Measurements from ENCODE around the gene EYS.
"Not testable (repeated sequence)": the region's sequence is repeated elsewhere in the genome, so short reads cannot be mapped to it uniquely, and the experiment has no call there.

EYS gene

DNA sequence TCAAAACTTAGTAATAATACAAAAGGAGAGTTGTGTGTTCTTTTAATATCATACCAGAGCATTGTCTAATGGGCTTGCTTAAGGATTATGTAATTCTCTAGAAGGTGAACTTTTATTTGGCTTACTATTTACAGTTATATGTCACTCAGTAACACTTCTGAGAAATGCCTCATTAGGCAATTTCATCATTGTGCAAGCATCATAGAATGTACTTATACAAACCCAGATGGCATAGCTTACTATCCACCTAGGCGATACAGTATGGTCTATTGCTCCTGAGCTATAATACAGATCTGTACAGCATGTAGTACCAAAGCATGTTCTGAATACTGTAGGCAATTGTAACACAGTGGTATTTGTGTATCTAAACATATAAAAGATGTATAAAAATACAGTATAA, 1731.3 kb downstream of the EYS start:
- FAIRE-seq (no peak), DNase-seq (ENCODE audit: extremely low spot score, insufficient read length, low read depth) (no peak)

GRCh38 chr6:63968650-63969049, 1738.4 kb downstream of the EYS start:
- FAIRE-seq = no peak
- DNase-seq (ENCODE audit: extremely low spot score, insufficient read length, low read depth) = no peak

DNA sequence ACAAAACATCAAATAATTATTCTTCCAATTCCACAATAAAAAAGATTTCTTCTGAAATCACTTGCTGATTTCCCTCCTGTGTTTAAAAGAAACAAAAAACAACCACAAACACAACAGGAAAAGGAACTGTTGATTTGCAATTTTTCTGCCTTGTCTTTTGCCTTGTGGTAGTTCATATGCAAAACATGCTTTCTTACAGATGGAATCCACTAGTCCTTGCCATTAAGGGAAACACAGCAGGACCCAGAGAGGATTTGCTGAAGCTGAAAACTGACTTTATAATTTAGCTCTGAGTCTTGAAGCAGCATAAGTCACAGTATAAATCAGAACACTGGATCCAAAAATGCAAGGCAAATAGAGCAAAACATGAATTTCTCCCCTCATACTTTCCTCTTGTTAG, 1742.7 kb downstream of the EYS start:
- DNase-seq (ENCODE audit: extremely low spot score, insufficient read length, low read depth) (no peak), FAIRE-seq (no peak)

- DNase-seq (ENCODE audit: extremely low spot score, insufficient read length, low read depth) = no peak
- FAIRE-seq = no peak
Measured at GRCh38 chr6:63963769-63964315, 1743.2 kb downstream of the EYS start.

DNA sequence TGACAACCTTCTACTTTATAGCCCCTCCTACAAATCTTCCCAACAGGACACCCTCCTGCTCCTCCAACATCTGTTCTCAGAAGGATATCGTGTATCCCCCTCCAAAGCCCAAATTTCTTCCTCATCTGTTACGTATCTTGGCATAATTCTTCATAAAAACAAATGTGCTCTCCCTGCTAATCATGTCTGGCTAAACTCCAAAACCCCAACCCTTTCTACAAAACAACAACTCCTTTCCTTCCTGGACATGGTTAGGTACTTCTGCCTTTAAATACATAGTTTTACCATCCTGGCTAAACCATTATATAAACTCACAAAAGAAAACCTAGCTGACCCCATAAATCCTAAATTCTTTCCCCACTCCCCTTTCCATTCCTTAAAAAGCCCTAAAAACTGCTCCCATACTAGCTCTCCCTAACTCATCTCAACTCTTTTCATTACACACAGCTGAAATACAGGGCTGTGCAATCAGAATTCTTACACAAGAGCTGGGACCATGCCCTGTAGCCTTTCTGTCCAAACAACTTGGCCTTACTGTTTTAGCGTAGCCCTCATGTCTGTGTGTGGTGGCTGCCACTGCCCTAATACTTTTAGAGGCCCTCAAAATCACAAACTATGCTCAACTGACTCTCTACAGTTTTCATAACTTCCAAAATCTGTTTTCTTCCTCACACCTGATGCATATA, 1753.5 kb downstream of the EYS start:
- DNase-seq (ENCODE audit: extremely low spot score, insufficient read length, low read depth); FAIRE-seq: not testable (repeated sequence)

DNA sequence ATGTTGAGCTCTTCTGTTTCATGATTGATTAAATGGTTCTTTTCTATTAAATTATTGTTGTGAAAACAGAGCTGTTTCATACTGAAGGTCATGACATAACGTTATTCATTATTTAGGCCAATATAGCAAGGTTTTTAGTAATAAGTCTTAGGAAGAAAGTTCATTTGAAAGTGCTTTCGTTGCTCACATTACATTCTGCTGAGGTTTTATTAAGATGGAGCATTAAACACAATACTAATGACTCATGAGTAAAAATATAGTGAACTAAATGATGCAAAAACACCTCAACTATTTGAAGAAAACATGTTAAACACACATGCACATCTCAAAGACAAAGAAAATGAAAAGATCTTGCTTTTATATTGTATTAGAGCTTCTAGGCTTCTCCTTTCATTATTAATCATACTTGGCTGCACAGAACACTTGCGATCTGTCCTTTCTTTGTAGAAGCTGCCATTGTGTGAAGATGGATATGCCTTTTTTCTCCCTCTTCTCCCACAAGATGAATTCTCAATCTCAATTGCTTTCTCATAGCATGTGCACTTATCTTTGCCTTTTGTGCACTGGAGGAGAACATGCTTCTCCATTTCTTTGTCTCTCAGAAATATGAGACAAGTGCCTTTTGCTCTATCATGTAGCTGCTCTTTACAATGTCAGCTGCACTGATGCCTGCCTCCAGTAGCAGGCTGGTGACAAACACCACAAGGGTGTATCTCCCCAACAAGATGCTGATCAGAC, 1759.1 kb downstream of the EYS start:
- no peak for FAIRE-seq
- DNase-seq (ENCODE audit: extremely low spot score, insufficient read length, low read depth) = no peak

DNA sequence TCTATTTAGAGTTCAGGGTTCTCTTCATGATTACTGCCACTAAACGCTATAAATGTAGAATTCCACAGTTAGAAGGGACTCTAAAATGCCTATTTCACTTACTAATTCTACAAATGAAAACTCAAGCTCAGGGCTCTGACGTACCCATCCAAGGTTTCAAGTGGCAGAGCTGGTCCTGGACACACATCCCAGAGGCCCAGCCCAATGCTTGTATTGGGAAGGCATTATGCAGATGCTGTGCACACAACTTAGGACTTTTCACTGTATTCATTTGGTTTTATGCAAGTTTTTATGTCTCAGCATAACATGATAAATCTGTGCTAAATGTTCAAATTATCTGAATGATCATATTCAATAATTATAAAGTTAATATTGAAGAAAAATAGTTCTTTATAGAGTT, 1761.0 kb downstream of the EYS start:
- DNase-seq (ENCODE audit: extremely low spot score, insufficient read length, low read depth) (no peak), FAIRE-seq (no peak)

DNA sequence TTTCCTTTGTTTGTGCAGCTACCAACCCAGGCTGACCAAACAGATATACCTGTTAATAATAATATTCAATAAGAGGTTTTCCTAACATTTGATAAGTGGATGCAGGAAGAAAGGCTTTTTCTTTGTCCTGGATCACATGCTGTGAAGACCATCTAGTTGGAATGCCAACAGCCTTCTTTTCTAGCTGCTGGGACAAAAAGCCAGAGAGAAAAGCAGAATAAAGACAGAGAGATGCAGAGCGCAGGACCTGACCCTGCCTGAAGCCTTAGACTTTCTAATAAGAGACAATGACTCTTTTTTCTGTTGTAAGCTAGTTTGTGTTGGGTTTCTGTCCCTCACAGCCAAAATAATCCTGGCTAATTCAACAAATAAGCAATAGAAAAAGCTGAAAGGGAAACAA, 1763.2 kb downstream of the EYS start:
- DNase-seq (ENCODE audit: extremely low spot score, insufficient read length, low read depth) = no peak
- no peak for FAIRE-seq

- no peak for FAIRE-seq
- no peak for DNase-seq (ENCODE audit: extremely low spot score, insufficient read length, low read depth)
Measured at GRCh38 chr6:63941747-63942470, 1765.1 kb downstream of the EYS start.

DNA sequence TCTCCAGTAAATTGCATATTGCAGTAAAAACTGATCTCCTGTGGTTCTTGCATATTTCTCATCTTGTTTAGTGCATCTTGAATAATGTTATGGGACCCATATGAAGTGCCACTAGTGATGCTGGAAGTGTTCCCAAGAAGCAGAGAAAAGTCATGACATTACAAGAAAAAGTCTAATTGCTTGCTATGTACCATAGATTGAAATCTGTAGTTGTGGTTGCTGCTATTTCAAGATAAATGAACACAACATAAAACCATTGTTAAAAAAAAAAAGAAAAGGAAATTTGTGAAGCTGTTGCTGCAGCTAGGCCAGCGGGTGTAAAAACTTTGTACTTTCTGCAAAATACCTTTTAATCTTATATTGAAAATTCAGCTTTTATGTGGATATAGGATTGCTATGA, 1767.0 kb downstream of the EYS start:
- no peak for FAIRE-seq

DNA sequence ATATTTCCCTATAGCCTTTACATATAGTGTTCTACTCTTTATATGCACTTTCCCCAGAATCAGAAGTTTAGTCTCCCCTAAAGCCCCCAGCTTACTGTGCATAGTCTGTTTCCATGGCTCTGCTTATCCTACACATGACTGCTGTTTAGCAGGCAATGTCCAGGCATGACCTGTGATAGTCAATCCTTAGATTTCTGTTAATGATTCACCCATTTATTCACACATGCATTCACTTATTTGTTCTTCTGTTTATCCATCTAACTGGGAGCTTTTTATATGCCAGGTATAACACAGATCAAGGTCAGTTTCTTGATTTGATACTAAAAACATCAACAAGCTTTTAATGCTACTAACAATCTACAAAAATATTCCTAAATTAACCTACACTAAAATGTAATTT, 1770.6 kb downstream of the EYS start:
- DNase-seq (ENCODE audit: extremely low spot score, insufficient read length, low read depth) (no peak), FAIRE-seq (no peak)

More for the DNA sequence above, 1767.0 kb downstream of the EYS start:
- no peak for DNase-seq (ENCODE audit: extremely low spot score, insufficient read length, low read depth)

GRCh38 chr6:63935732-63936131, 1771.3 kb downstream of the EYS start:
- DNase-seq (ENCODE audit: extremely low spot score, insufficient read length, low read depth) = no peak
- no peak for FAIRE-seq

DNA sequence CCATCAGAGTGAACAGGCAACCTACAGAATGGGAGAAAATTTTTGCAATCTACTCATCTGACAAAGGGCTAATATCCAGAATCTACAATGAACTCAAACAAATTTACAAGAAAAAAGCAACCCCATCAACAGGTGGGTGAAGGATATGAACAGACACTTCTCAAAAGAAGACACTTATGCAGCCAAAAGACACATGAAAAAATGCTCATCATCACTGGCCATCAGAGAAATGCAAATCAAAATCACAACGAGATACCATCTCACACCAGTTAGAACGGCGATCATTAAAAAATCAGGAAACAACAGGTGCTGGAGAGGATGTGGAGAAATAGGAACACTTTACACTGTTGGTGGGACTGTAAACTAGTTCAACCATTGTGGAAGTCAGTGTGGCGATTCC, 1773.1 kb downstream of the EYS start:
- DNase-seq (ENCODE audit: extremely low spot score, insufficient read length, low read depth); FAIRE-seq: not testable (repeated sequence)

DNA sequence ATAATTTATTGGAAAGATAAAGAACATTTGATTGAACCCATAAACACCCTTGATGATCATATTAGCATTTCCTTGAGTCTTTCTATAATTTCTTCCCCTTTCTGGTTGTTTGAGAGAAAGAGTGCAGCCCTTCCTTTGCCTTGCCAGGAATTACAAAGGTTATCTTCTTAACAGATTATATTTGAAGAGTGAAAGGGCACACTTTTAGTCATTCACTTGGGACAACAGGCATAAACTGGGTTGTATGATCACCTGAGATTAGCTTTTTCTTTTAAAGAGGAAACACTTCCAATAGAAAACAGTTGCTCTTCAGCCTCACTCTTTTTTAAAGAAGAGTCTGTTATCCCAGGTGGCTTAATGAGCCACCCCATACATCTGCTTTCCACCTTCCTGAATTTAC, 1776.2 kb downstream of the EYS start:
- DNase-seq (ENCODE audit: extremely low spot score, insufficient read length, low read depth) = no peak
- FAIRE-seq = no peak

DNA sequence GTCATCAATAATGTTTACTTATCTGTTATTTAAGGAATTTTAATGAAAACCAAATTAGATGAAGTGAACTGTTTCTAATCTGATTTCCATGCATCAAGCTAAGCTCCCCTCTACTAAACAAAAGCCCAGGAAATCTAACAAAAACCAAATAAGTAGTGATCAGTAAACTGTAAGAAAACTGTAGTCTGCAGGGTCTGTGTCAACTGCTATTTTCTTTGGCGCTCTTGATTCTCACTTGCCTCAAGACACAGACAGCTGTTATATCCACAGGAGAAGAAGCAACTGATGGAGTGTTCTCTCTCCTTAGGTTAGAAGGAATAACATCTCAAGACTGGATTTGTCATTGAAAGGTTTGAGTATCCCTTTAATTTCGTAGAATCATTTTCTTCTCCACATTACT, 1777.9 kb downstream of the EYS start:
- FAIRE-seq (no peak), DNase-seq (ENCODE audit: extremely low spot score, insufficient read length, low read depth) (no peak)

- no peak for DNase-seq (ENCODE audit: extremely low spot score, insufficient read length, low read depth)
- FAIRE-seq = no peak
Measured at GRCh38 chr6:63928613-63929012, 1778.4 kb downstream of the EYS start.

- DNase-seq (ENCODE audit: extremely low spot score, insufficient read length, low read depth) (no peak), FAIRE-seq (no peak)
Measured at GRCh38 chr6:63926950-63927927, 1779.8 kb downstream of the EYS start.

DNA sequence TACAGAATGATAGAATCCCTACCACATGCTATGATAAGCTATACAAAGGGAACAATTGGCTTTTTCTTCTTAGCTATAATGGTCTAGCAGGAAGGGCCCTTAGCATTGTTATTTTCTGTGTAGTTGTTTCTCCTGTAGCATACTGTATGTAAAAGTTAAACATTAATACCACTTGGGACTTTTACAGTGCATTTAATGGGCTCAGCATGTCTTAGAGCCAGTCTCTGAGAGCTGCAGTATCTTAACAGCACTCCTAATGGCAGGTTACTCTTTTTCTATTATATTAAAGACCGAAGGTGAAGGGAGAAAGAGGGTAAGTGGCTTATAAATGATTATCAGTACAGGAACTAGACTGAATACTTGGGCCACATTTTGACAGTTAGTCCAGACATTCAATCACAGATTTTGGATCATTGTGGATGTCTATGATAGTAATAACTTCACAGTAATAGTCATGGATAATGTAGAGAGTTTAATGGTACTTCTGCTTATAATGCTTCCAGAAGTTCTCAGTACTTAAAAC, 1780.7 kb downstream of the EYS start:
- FAIRE-seq (no peak), DNase-seq (ENCODE audit: extremely low spot score, insufficient read length, low read depth) (no peak)

DNA sequence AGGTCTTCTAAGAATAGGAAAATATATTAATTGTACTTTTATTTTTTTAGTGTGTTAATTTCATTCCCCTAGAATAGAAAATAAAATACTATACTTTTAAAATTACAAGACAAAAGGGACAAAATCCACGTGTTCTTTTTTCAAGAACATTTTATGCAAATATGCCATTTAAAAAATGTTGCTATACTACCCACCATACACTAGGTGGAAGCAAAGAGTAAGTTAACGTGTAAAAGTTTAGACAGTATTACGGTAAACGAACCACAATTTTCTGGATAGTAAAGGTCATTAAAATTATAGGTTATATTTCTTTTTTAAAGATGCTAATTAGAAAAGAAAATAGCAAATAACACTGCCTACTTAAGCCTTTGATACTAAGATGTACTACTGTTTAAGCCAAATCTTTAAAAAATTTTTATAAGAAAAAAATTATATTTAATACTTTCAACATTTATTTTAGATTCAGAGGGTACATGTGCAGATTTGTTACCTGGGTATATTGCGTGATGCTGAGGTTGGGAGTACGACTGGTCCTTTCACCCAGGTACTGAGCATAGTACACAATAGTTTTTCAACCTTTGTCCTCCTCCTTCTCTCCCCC, 1783.8 kb downstream of the EYS start:
- DNase-seq (ENCODE audit: extremely low spot score, insufficient read length, low read depth) = peak; percentile 7
- peak; percentile 84 for FAIRE-seq

Data from GM18507 (cell line).